OCI-LY7 (cell line): ENCODE measurements around the gene SNRK.

Experiments
- CTCF ChIP-seq: fragments of 200-600 bp; sonication (generic); conservative IDR thresholded peaks from 2 replicates; pipeline ENCODE4 v1.5.1; 2014; ENCODE audit warnings: mild to moderate bottlenecking, antibody characterized with exemption, low read length, moderate library complexity, mixed read lengths
- EZH2phosphoT487 ChIP-seq: fragments of 200-600 bp; sonication (generic); IDR thresholded peaks from 2 replicates; pipeline ENCODE4 v1.6.1; 2018; ENCODE audit warnings: low read depth, borderline replicate concordance, mild to moderate bottlenecking, mixed run types, antibody characterized with exemption, low read length, moderate library complexity, mixed read lengths

- no peak for TF ChIP-seq CTCF
- no peak for TF ChIP-seq EZH2phosphoT487
Measured at GRCh38 chr3:43372809-43373559, 86.6 kb downstream of the SNRK start.
